SJCRH30 (cell line): Measurements from ENCODE around the gene PPP1R14D. TPM values are rescaled to one million over a fixed set of nuclear protein-coding genes. Genes with fewer than 3 reads are reported as not detected.

Source experiments
- DNase-seq, 2 experiments: peaks; one replicate each; pipeline ENCODE4 v3.0.0-alpha.2; 2015 to 2020
- H3K27ac ChIP-seq: fragments of 250-450 bp; sonication (Bioruptor Pico); 2 replicates; pipeline ENCODE4 v1.5.1; 2020; ENCODE audit warnings: mild to moderate bottlenecking, moderate library complexity
- H3K27me3 ChIP-seq: fragments of 250-450 bp; sonication (Bioruptor Pico); 2 replicates; pipeline ENCODE4 v1.5.1; 2020; ENCODE audit warnings: mild to moderate bottlenecking, moderate library complexity
- H3K36me3 ChIP-seq: fragments of 250-450 bp; sonication (Bioruptor Pico); 2 replicates; pipeline ENCODE4 v1.5.1; 2020; ENCODE audit warnings: mild to moderate bottlenecking, moderate library complexity
- H3K4me1 ChIP-seq: fragments of 250-450 bp; sonication (Bioruptor Pico); 2 replicates; pipeline ENCODE4 v1.5.1; 2020; ENCODE audit warnings: mild to moderate bottlenecking, moderate library complexity
- H3K4me3 ChIP-seq: fragments of 250-450 bp; sonication (Bioruptor Pico); 2 replicates; pipeline ENCODE4 v1.5.1; 2020; ENCODE audit warnings: mild to moderate bottlenecking, moderate library complexity
- H3K9me3 ChIP-seq: fragments of 250-450 bp; sonication (Bioruptor Pico); replicated peaks from 2 replicates; pipeline ENCODE4 v1.5.1; 2020; ENCODE audit warnings: mild to moderate bottlenecking, moderate library complexity
- total RNA-seq: library from RNA; depleted of rRNA; stranded (reverse); fragments of >200 nt; shearing (Covaris generic); gene quantifications from 2 replicates; pipeline ENCODE4 v1.2.3, GENCODE V29; 2014

Gene PPP1R14D
- total RNA-seq, 1 experiment from 2014 or later: not detected

- H3K4me3 ChIP-seq: no peak overlapping the region; the same call in 1 of the 2 replicates
- no peaks in the 10 kb centered on the region for H3K4me1 ChIP-seq
- no peaks in the 10 kb centered on the region for H3K36me3 ChIP-seq
- no peak overlapping the region for H3K27ac ChIP-seq
- 0 out of 2 replicates have a peak, but pooled peaks cover 3% of the 10 kb centered on the region for H3K27me3 ChIP-seq
- no peaks in the 10 kb centered on the region for H3K9me3 ChIP-seq
- DNase-seq: peak; percentile 64 to 86
These were observed 29.3 kb upstream of the PPP1R14D start for GRCh38 chr15:40857601-40858341.

- Histone ChIP-seq H3K27me3 (0 out of 2 replicates have a peak, but pooled peaks cover 3% of the 10 kb centered on the region), H3K9me3 (no peaks in the 10 kb centered on the region), H3K4me1 (peaks cover 4% of the 10 kb centered on the region; the same call in 1 of the 2 replicates), H3K4me3 (no peak overlapping the region), H3K27ac (no peak overlapping the region), H3K36me3 (no peaks in the 10 kb centered on the region)
- DNase-seq: no peak
These were observed 28.2 kb upstream of the PPP1R14D start for GRCh38 chr15:40856746-40857145.

- H3K36me3 ChIP-seq: no peaks in the 10 kb centered on the region
- H3K27ac ChIP-seq: no peak overlapping the region
- no peak for DNase-seq
- H3K4me1 ChIP-seq: peaks cover 11% of the 10 kb centered on the region
- 0 out of 2 replicates have a peak, but pooled peaks cover 3% of the 10 kb centered on the region for H3K27me3 ChIP-seq
- H3K4me3 ChIP-seq: no peak overlapping the region
- H3K9me3 ChIP-seq: no peaks in the 10 kb centered on the region
These were observed 27.3 kb upstream of the PPP1R14D start for GRCh38 chr15:40855706-40856234.

GRCh38 chr15:40854161-40854560 lies 25.7 kb upstream of the PPP1R14D start:
- DNase-seq: no peak
- H3K27me3 ChIP-seq: 0 out of 2 replicates have a peak, but pooled peaks cover 3% of the 10 kb centered on the region
- H3K27ac ChIP-seq: no peak overlapping the region
- H3K36me3 ChIP-seq: no peaks in the 10 kb centered on the region
- peaks cover 11% of the 10 kb centered on the region for H3K4me1 ChIP-seq
- no peak overlapping the region for H3K4me3 ChIP-seq
- H3K9me3 ChIP-seq: no peaks in the 10 kb centered on the region

GRCh38 chr15:40853241-40853890 lies 24.9 kb upstream of the PPP1R14D start:
- no peak overlapping the region for H3K27ac ChIP-seq
- no peaks in the 10 kb centered on the region for H3K36me3 ChIP-seq
- H3K4me3 ChIP-seq: no peak overlapping the region
- H3K27me3 ChIP-seq: 0 out of 2 replicates have a peak, but pooled peaks cover 3% of the 10 kb centered on the region
- no peaks in the 10 kb centered on the region for H3K9me3 ChIP-seq
- no peak for DNase-seq
- peaks cover 11% of the 10 kb centered on the region for H3K4me1 ChIP-seq

- Histone ChIP-seq H3K27me3 (0 out of 2 replicates have a peak, but pooled peaks cover 3% of the 10 kb centered on the region), H3K4me1 (peaks cover 17% of the 10 kb centered on the region)
- DNase-seq: no peak
These were observed 24.0 kb upstream of the PPP1R14D start for GRCh38 chr15:40852529-40852928.

GRCh38 chr15:40850576-40851112 lies 22.1 kb upstream of the PPP1R14D start:
- Histone ChIP-seq H3K36me3 (no peaks in the 10 kb centered on the region), H3K4me1 (peaks cover 27% of the 10 kb centered on the region), H3K9me3 (no peaks in the 10 kb centered on the region), H3K27me3 (0 out of 2 replicates have a peak, but pooled peaks cover 3% of the 10 kb centered on the region), H3K27ac (no peak overlapping the region), H3K4me3 (no peak overlapping the region)
- no peak for DNase-seq

More at GRCh38 chr15:40852529-40852928, 24.0 kb upstream of the PPP1R14D start:
- H3K27ac ChIP-seq: no peak overlapping the region
- H3K36me3 ChIP-seq: no peaks in the 10 kb centered on the region
- H3K9me3 ChIP-seq: no peaks in the 10 kb centered on the region
- H3K4me3 ChIP-seq: no peak overlapping the region

- Histone ChIP-seq H3K9me3 (no peaks in the 10 kb centered on the region), H3K36me3 (no peaks in the 10 kb centered on the region), H3K27ac (no peak overlapping the region), H3K4me3 (no peak overlapping the region), H3K4me1 (peaks cover 31% of the 10 kb centered on the region), H3K27me3 (no peaks in the 10 kb centered on the region)
- DNase-seq: peak; percentile 42 to 58
These were observed 18.9 kb upstream of the PPP1R14D start for GRCh38 chr15:40847223-40847961.

- H3K27me3 ChIP-seq: no peaks in the 10 kb centered on the region
- no peak overlapping the region for H3K27ac ChIP-seq
- no peaks in the 10 kb centered on the region for H3K36me3 ChIP-seq
- H3K4me3 ChIP-seq: no peak overlapping the region
- no peak for DNase-seq
- no peaks in the 10 kb centered on the region for H3K9me3 ChIP-seq
- peaks cover 28% of the 10 kb centered on the region for H3K4me1 ChIP-seq
These were observed 18.3 kb upstream of the PPP1R14D start for GRCh38 chr15:40846841-40847222.

- H3K4me3 ChIP-seq: no peak overlapping the region
- no peaks in the 10 kb centered on the region for H3K27me3 ChIP-seq
- DNase-seq: peak in 1 of 2 experiments; percentile 53
- H3K4me1 ChIP-seq: peaks cover 20% of the 10 kb centered on the region
- no peak overlapping the region for H3K27ac ChIP-seq
- no peaks in the 10 kb centered on the region for H3K9me3 ChIP-seq
- H3K36me3 ChIP-seq: no peaks in the 10 kb centered on the region
These were observed 17.2 kb upstream of the PPP1R14D start for GRCh38 chr15:40845511-40846284.

GRCh38 chr15:40845036-40845435 lies 16.5 kb upstream of the PPP1R14D start:
- Histone ChIP-seq H3K27ac (no peak overlapping the region), H3K4me1 (peaks cover 20% of the 10 kb centered on the region), H3K27me3 (no peaks in the 10 kb centered on the region), H3K9me3 (no peaks in the 10 kb centered on the region), H3K36me3 (no peaks in the 10 kb centered on the region), H3K4me3 (no peak overlapping the region)
- DNase-seq: no peak

- Histone ChIP-seq H3K9me3 (no peaks in the 10 kb centered on the region), H3K4me3 (no peak overlapping the region), H3K27me3 (no peaks in the 10 kb centered on the region), H3K36me3 (no peaks in the 10 kb centered on the region), H3K27ac (no peak overlapping the region), H3K4me1 (peaks cover 20% of the 10 kb centered on the region)
- DNase-seq: no peak
These were observed 16.2 kb upstream of the PPP1R14D start for GRCh38 chr15:40844696-40845030.

GRCh38 chr15:40843885-40844695 lies 15.6 kb upstream of the PPP1R14D start, which contains the start of gene SPINT1:
Gene SPINT1, plus strand, starts transcription at chr15:40844048. Its CDS starts 507 bp downstream, at chr15:40844555.
- Histone ChIP-seq H3K27ac (no peak within 1 kb of the TSS), H3K4me3 (no peak within 1 kb of the TSS), H3K9me3 (no peaks in the 10 kb centered on the region), H3K27me3 (no peaks in the 10 kb centered on the region), H3K4me1 (peaks cover 20% of the 10 kb centered on the region), H3K36me3 (no peaks in the 10 kb centered on the region)
- no peak for DNase-seq
